Mononuclear cell (primary cell): ENCODE data around the gene CEPT1. TPM values are rescaled to one million over a fixed set of nuclear protein-coding genes. Genes with fewer than 3 reads are reported as not detected.

Experiments
- H3K27me3 ChIP-seq: 2 replicates; pipeline ENCODE4 v1.6.0; 2011; ENCODE audit warnings: low read length, control low read depth; ENCODE audit not compliant: insufficient read depth
- H3K4me1 ChIP-seq: 2 replicates; pipeline ENCODE4 v1.5.1; 2011; ENCODE audit warnings: mild to moderate bottlenecking, low read length, control low read depth; ENCODE audit not compliant: insufficient read depth
- H3K4me3 ChIP-seq: 2 replicates; pipeline ENCODE4 v1.5.1; 2011; ENCODE audit warnings: mild to moderate bottlenecking, low read length, moderate library complexity
- H3K9me3 ChIP-seq: 2 replicates; pipeline ENCODE4 v1.5.1; 2011; ENCODE audit warnings: low read depth, mild to moderate bottlenecking, control low read depth, low read length
- total RNA-seq: library from RNA; depleted of rRNA; stranded (reverse); fragments of >200 nt; gene quantifications from one replicate; pipeline ENCODE4 v1.2.3, GENCODE V29; 2012

The CEPT1 gene
- total RNA-seq, 1 donor = 48.9 TPM

- H3K4me3 ChIP-seq = no peak overlapping the region
- no peaks in the 10 kb centered on the region for H3K9me3 ChIP-seq
- H3K27me3 ChIP-seq = no peaks in the 10 kb centered on the region
- peaks cover 100% of the 10 kb centered on the region for H3K4me1 ChIP-seq
Observed at GRCh38 chr1:111193712-111194480, 53.9 kb downstream of the CEPT1 start.

DNA sequence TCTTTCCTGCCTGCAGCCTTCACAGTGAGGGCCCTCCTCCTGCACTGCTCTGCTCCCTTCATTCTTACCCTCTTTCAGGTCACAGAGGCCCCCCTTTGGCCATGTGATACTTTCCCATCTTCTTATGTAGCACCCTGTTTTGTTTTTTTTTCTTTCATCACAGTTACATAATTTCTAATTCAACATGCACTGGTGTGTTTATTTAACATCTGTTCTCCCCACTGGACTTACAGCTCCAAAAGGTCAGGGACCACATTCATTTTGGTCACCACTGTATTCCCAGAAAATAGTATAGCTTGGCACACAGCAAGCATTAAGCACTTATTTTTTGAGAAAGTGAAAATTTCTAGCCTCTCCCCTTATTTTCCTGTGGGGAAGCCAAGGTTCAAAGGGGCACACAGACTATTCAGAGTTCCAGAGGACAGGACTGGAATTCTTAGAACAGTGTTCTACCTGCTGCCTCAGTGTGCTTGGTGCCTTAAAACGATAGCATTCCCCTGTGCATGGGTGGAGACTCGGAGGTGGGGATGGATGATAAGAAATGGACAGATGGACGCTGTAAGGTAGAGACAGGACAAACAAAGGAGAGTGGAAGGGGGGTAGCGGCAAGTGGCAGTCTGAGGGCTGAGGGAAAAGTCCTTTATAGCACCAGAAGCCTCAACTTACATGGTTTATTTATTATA, 55.1 kb downstream of the CEPT1 start:
- H3K4me1 ChIP-seq = peaks cover 100% of the 10 kb centered on the region
- H3K9me3 ChIP-seq = no peaks in the 10 kb centered on the region
- no peaks in the 10 kb centered on the region for H3K27me3 ChIP-seq
- H3K4me3 ChIP-seq = no peak overlapping the region

DNA sequence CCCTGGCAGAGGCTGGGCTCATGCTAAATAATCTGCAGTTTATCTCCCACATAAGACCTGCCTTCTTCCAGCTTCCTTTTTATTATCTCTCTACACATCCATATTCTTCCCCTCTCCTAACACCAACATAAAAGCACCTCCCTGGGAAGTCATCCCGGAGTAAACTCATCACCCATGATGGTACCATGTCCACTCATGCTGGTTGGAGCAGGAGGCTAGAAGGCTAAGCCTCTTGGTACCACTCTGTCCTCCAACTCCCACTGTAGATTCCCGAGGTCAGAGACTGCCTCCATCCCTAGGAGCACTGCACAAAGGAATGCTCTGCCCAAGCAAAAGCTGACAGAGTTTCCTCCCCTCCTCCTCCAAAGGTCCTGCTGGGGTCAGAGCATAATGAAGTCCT, 56.2 kb downstream of the CEPT1 start:
- Histone ChIP-seq H3K9me3 (no peaks in the 10 kb centered on the region), H3K4me3 (peak overlapping the region; percentile 12)

DNA sequence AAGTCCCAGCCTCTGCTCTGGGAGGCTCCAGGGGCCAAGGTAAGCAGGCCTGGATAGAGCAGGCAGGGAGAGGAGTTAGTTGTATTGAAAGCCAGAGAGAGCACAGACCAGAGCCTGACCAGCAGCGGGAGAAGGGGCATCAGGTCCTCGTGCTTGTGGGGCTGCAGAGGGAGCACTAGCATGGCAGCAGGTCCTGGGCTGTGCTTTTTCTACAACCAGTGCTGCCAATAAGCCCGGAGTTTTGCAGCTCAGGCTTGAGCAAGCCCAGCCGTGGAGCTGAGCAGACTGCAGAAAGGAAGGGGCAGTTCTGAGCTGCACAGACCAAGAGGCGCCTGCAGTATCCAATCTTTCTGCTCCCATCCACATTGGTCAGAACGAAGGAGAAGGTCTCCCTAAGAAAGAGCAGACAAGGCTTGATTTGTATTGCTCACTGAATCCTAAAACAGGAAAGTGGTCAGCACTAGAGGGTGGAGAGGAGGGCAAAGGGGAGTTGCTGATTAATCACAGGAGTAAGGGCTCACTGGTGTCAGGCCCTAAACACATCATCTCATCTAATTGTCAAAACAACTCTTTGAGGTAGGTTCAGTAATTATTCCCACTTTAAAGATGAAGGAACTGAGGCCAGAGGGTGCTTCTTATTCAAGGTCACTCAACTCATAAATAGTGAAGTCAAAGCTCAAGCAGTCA, 57.7 kb downstream of the CEPT1 start:
- Histone ChIP-seq H3K9me3 (no peaks in the 10 kb centered on the region), H3K27me3 (no peaks in the 10 kb centered on the region), H3K4me3 (peak overlapping the region; percentile 55), H3K4me1 (peaks cover 100% of the 10 kb centered on the region)

More for the DNA sequence above, 56.2 kb downstream of the CEPT1 start:
- peaks cover 100% of the 10 kb centered on the region for H3K4me1 ChIP-seq
- H3K27me3 ChIP-seq = no peaks in the 10 kb centered on the region

DNA sequence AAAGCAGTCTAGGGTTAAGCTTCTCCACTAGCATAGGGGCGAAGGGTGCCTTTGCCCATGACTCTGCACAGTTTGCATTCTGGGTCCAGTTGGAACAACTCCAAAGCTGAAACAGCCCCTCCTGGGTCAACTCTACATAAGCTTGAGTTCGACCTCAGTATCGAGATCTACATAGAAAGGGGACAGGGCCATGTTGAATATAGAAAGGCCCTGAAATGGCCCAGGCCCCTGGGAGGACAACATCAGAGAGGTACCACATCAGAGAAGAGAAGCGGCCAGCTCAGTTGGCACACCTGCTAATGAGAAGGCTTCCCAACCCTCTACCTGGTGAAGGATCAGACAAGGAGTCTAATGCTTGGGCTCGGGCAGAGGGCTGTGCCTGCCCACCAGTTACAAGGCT, 58.8 kb downstream of the CEPT1 start:
- Histone ChIP-seq H3K4me1 (peaks cover 98% of the 10 kb centered on the region), H3K9me3 (no peaks in the 10 kb centered on the region), H3K27me3 (no peaks in the 10 kb centered on the region), H3K4me3 (peak overlapping the region; percentile 55)

GRCh38 chr1:111199329-111199728, 59.3 kb downstream of the CEPT1 start:
- Histone ChIP-seq H3K4me1 (peaks cover 94% of the 10 kb centered on the region), H3K27me3 (no peaks in the 10 kb centered on the region), H3K4me3 (peak overlapping the region; percentile 55), H3K9me3 (no peaks in the 10 kb centered on the region)

DNA sequence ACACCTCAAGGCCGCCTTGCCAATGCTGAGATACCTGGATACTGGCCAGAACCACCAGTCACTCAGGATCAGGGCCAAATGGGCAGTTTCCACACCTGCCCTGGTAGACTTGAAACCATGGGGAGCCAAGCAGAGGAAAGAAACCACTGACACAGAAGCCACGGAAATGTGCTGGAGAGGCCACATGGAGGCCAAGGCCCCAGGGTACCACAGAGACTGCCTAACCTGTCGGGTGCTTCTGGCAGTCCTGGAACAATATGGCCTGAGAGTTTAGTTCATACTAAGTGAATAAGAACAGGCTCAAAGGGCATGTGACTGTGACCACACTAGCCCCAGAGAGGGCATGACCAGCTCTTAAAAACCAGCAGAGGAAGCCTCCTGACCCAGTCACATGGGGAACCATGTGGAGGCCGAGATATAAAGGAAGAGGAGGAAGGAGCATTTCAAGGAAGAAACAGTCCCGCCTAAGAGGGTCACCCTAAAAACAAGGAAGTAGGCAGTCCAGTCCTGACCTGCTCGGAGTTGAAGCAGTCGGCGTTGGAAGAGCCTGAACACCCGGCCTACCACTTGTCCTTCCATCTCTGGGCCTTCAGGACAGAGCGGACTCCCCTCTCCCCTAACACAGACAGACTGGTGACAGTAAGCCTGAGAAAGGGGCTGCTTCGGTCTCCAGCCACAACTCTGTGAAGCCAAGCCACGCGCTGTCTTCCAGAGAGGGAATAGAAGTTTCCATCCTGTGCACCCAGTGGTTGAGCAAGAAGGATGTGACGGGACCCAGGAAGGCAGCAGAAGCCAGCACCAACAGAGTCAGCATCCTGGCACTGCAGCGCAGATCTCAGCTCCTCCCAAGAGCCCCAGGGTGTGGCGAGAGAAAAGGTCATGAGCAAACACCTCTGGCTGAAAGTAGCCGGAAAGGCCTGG, 60.1 kb downstream of the CEPT1 start, which contains the start of gene DENND2D:
Gene DENND2D, minus strand, starts transcription at position 766 of the 921 bp plus-strand sequence. Its CDS starts 187 bp downstream, at position 579.
- peaks cover 94% of the 10 kb centered on the region for H3K4me1 ChIP-seq
- no peaks in the 10 kb centered on the region for H3K27me3 ChIP-seq
- no peaks in the 10 kb centered on the region for H3K9me3 ChIP-seq
- peak within 1 kb of the TSS; percentile 55 for H3K4me3 ChIP-seq

- H3K4me1 ChIP-seq = peaks cover 92% of the 10 kb centered on the region
- peak overlapping the region; percentile 55 for H3K4me3 ChIP-seq
- no peaks in the 10 kb centered on the region for H3K9me3 ChIP-seq
- no peaks in the 10 kb centered on the region for H3K27me3 ChIP-seq
Observed at GRCh38 chr1:111200802-111201161, 60.8 kb downstream of the CEPT1 start.

DNA sequence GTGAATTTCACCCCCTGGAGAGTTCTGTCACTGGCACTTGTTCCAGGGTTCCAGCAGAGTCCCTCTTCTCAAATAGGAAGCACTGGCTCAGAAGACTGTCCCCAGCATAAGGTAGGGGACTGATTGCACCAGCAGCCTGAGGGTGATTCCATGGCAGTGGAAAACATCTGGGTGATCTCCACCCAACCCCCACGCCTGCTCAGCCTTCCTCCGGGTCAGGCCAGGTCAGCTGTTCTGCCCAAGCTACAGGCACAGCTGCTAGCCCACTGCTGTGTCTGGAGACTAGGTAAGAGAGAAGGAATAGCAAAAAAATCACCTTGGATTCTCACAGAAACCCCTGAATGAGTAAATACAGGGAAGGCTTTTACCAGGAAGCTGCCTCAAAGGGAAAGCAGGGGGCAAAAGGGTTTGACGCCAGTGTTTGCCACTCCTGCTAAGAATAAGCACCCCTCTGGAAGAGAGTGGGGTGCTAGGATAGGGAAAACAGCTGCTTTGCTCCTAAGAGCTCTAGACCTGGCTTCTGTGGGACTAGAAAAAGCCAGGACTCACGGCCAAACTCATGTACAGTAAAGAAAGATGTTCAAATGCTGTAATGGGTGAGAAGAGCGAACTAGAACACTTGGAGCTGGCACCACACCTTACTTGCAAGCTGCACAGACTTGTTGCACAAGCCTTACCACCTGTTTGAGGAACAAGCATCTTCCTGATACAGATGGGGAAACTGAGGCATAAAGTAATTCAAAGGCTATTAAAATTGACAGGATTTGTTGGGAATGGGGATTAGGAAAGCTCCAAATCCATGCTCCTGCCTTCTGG, 61.5 kb downstream of the CEPT1 start:
- Histone ChIP-seq H3K4me1 (peaks cover 91% of the 10 kb centered on the region), H3K4me3 (peak overlapping the region; percentile 55)

DNA sequence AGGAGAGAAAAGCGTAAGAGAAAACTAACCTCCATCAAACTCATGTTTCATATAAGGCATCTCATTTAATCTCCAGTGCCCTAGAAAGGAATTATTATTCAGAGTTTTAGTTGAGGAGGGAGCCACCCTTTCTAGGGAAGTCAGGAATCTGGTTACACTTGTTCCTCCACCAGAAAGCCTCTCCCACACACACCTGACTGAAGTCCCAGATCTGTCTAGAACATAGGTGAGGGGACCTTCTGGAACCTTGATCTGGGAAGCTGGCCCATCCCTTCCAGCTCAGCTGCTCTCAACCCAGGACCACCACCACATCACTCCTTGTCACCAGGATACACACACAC, 62.3 kb downstream of the CEPT1 start:
- Histone ChIP-seq H3K27me3 (no peaks in the 10 kb centered on the region), H3K4me3 (no peak overlapping the region), H3K4me1 (peaks cover 91% of the 10 kb centered on the region), H3K9me3 (no peaks in the 10 kb centered on the region)

More for the DNA sequence above, 61.5 kb downstream of the CEPT1 start:
- no peaks in the 10 kb centered on the region for H3K27me3 ChIP-seq
- H3K9me3 ChIP-seq = no peaks in the 10 kb centered on the region

- Histone ChIP-seq H3K4me1 (peaks cover 86% of the 10 kb centered on the region), H3K4me3 (peak overlapping the region; percentile 48), H3K9me3 (no peaks in the 10 kb centered on the region)
Observed at GRCh38 chr1:111202707-111203623, 62.9 kb downstream of the CEPT1 start.

GRCh38 chr1:111203681-111204200, 63.7 kb downstream of the CEPT1 start:
- Histone ChIP-seq H3K4me3 (peak overlapping the region; percentile 48), H3K27me3 (no peaks in the 10 kb centered on the region), H3K9me3 (no peaks in the 10 kb centered on the region), H3K4me1 (peaks cover 78% of the 10 kb centered on the region)

More at GRCh38 chr1:111202707-111203623, 62.9 kb downstream of the CEPT1 start:
- H3K27me3 ChIP-seq = no peaks in the 10 kb centered on the region
